UCSD-AML1 (cell line): ENCODE measurements around the gene SAFB2.

Source experiments
- DNase-seq: peaks from one replicate; lab custom pipeline; 2025; ENCODE audit not compliant: unreplicated experiment; lab: John Stamatoyannopoulos, UW

The SAFB2 gene

GRCh38 chr19:5547881-5548280 lies 74.7 kb downstream of the SAFB2 start:
- peak; percentile 49 for DNase-seq

GRCh38 chr19:5545984-5546383 lies 76.6 kb downstream of the SAFB2 start:
- no peak for DNase-seq

- no peak for DNase-seq
Observed at GRCh38 chr19:5545051-5545450, 77.5 kb downstream of the SAFB2 start.

GRCh38 chr19:5542665-5543064 lies 79.9 kb downstream of the SAFB2 start:
- no peak for DNase-seq

GRCh38 chr19:5541456-5541855 lies 81.1 kb downstream of the SAFB2 start:
- no peak for DNase-seq

DNA sequence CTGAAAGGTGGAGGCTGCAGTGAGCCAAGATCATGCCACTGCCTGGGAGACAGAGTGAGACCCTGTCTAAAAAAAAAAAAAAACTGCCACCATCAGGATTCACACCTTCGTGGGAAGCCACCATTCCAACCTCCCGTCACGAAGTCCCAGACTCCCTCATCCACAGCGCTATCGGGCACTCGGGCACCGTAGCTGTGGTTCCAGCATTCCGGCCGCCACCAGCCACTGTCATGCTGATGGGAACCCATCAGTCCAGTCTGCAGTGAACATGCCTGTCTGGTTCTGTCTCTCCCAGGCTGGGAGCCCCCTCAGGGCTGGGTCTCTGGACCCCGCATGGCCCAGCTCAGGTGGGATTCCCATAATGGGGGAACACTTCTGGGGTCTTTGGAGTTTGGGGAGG lies 82.4 kb downstream of the SAFB2 start:
- no peak for DNase-seq

GRCh38 chr19:5537870-5538269 lies 84.7 kb downstream of the SAFB2 start:
- DNase-seq, result no peak
